HCT116 (cell line): ENCODE results near the gene GASK1A. TPM values are rescaled to one million over a fixed set of nuclear protein-coding genes. Genes with fewer than 3 reads are reported as not detected.

Source experiments
- ATAC-seq: fragments of 200-7000 bp; cut with Tn5 transposase; 2 replicates; pipeline ENCODE4 v1.9.1; 2020; ENCODE audit warnings: mild to moderate bottlenecking, moderate library complexity
- BruUV-seq: library from RNA; stranded (reverse); fragments of 400-500 nt; replicated peaks from 2 replicates; lab custom pipeline; 2021; lab: Mats Ljungman, UMichigan
- CTCF ChIA-PET: fragments of 300-600 bp; sonication (Branson Sonifier 250); formaldehyde crosslinking; loops from one replicate; lab custom pipeline; 2021; ENCODE audit warnings: antibody characterized with exemption; lab: Charles Lee
- POLR2A ChIA-PET: fragments of 300-600, 350-600 bp; sonication (Branson Sonifier 250); formaldehyde crosslinking; loops from one replicate; lab custom pipeline; 2021; ENCODE audit warnings: antibody characterized with exemption; lab: Charles Lee
- RAD21 ChIA-PET, 2 experiments: fragments of 300-600 bp; sonication (Branson Sonifier 250); formaldehyde crosslinking; loops; one replicate each; lab custom pipeline; 2023; ENCODE audit warnings: low total read pairs in 2 of 2; ENCODE audit not compliant: uncharacterized antibody in 2 of 2, unreplicated experiment in 2 of 2, low non-redundant PET in 1 of 2; lab: Charles Lee
- DNase-seq: peaks from one replicate; pipeline ENCODE4 v3.0.0-alpha.2; 2010; ENCODE audit warnings: low read depth, low spot score
- H2AFZ ChIP-seq: fragments of 200-600 bp; shearing (Covaris generic), sonication (generic); 2 replicates; pipeline ENCODE4 v1.6.1; 2017; ENCODE audit warnings: low read depth, mixed run types, mixed read lengths, antibody characterized with exemption, low read length; ENCODE audit not compliant: poor library complexity, severe bottlenecking
- H3K27ac ChIP-seq: 2 replicates; pipeline ENCODE4 v1.5.1; 2012; ENCODE audit warnings: low read depth, low read length
- H3K27me3 ChIP-seq: fragments of 200-600 bp; sonication (generic); 2 replicates; pipeline ENCODE4 v1.6.1; 2016; ENCODE audit warnings: mixed run types, low read length, mixed read lengths; ENCODE audit not compliant: insufficient read depth
- H3K36me3 ChIP-seq, 2 experiments: fragments of 200-500 bp in 1 of 2; fragments of 200-600 bp in 1 of 2; sonication (Bioruptor generic) in 1 of 2; sonication (generic) in 1 of 2; 2 replicates each; pipeline versions ENCODE4 v1.5.1 to v1.6.1; 2014 to 2016; ENCODE audit warnings: low read length in 2 of 2, inconsistent platforms in 1 of 2, mixed read lengths in 1 of 2, mixed run types in 1 of 2; ENCODE audit not compliant: insufficient read depth in 2 of 2, control insufficient read depth in 1 of 2
- H3K4me1 ChIP-seq, 2 experiments: fragments of 200-600 bp in 1 of 2; sonication (generic) in 1 of 2; 2 replicates each; pipeline versions ENCODE4 v1.5.1 to v1.6.1; 2012 to 2017; ENCODE audit warnings: low read length in 2 of 2, inconsistent platforms in 1 of 2, mild to moderate bottlenecking in 1 of 2, mixed read lengths in 1 of 2, mixed run types in 1 of 2, moderate library complexity in 1 of 2; ENCODE audit not compliant: insufficient read depth in 2 of 2, control insufficient read depth in 1 of 2
- H3K4me2 ChIP-seq: fragments of 200-600 bp; sonication (generic); 2 replicates; pipeline ENCODE4 v1.6.1; 2017; ENCODE audit warnings: mixed run types, low read length, mixed read lengths
- H3K4me3 ChIP-seq, 2 experiments: fragments of 200-600 bp in 1 of 2; sonication (generic) in 1 of 2; replicated peaks in 1 of 2; 2 replicates each; pipeline ENCODE4 v1.5.1; 2011 to 2016; ENCODE audit warnings: low read length in 2 of 2, control low read depth in 1 of 2, low read depth in 1 of 2, mild to moderate bottlenecking in 1 of 2, mixed read lengths in 1 of 2, mixed run types in 1 of 2
- H3K79me2 ChIP-seq: fragments of 200-600 bp; sonication (generic); 2 replicates; pipeline ENCODE4 v1.6.1; 2017; ENCODE audit warnings: mild to moderate bottlenecking, mixed run types, low read length, moderate library complexity, mixed read lengths; ENCODE audit not compliant: insufficient read depth
- H3K9ac ChIP-seq: fragments of 200-600 bp; sonication (generic); 2 replicates; pipeline ENCODE4 v1.6.1; 2016; ENCODE audit warnings: low read length, mixed read lengths
- H3K9me2 ChIP-seq: fragments of 200-600 bp; sonication (generic), shearing (Covaris generic); 2 replicates; pipeline ENCODE4 v1.6.1; 2017; ENCODE audit warnings: mixed run types, mild to moderate bottlenecking, moderate library complexity; ENCODE audit not compliant: insufficient read depth
- H3K9me3 ChIP-seq, 2 experiments: fragments of 200-500 bp in 1 of 2; fragments of 200-600 bp in 1 of 2; sonication (Bioruptor generic) in 1 of 2; sonication (generic) in 1 of 2; 2 replicates each; pipeline ENCODE4 v1.6.1; 2014 to 2017; ENCODE audit warnings: low read length in 2 of 2, mixed read lengths in 2 of 2, inconsistent platforms in 1 of 2, low read depth in 1 of 2, mild to moderate bottlenecking in 1 of 2, mixed run types in 1 of 2, moderate library complexity in 1 of 2; ENCODE audit not compliant: control insufficient read depth in 1 of 2, insufficient read depth in 1 of 2
- H4K20me1 ChIP-seq: fragments of 200-600 bp; sonication (generic), shearing (Covaris generic); 2 replicates; pipeline ENCODE4 v1.6.1; 2017; ENCODE audit warnings: mixed run types, mild to moderate bottlenecking, moderate library complexity; ENCODE audit not compliant: insufficient read depth
- EGR1 ChIP-seq: IDR thresholded peaks from 2 replicates; pipeline ENCODE4 v1.6.1; 2012; ENCODE audit warnings: low read depth
- JUND ChIP-seq: IDR thresholded peaks from 2 replicates; pipeline ENCODE4 v1.6.1; 2012
- SIN3A ChIP-seq: IDR thresholded peaks from 2 replicates; pipeline ENCODE4 v1.6.1; 2012; ENCODE audit warnings: low read depth
- SRF ChIP-seq: IDR thresholded peaks from 2 replicates; pipeline ENCODE4 v1.6.1; 2012; ENCODE audit warnings: low read depth
- TCF7L2 ChIP-seq: IDR thresholded peaks from 2 replicates; pipeline ENCODE4 v1.7.0; 2011; ENCODE audit warnings: borderline replicate concordance, inconsistent platforms; ENCODE audit not compliant: insufficient read depth, insufficient read length; ENCODE audit errors: extremely low read depth
- ZBTB33 ChIP-seq: IDR thresholded peaks from 2 replicates; pipeline ENCODE4 v1.6.1; 2011; ENCODE audit warnings: mild to moderate bottlenecking, low read length, moderate library complexity; ENCODE audit not compliant: insufficient replicate concordance; ENCODE audit errors: extremely low read depth
- ZNF274 ChIP-seq: fragments of 200-500 bp; sonication (Bioruptor generic); IDR thresholded peaks from 2 replicates; pipeline ENCODE4 v1.6.1; 2014; ENCODE audit warnings: mild to moderate bottlenecking, low read depth, low read length, inconsistent platforms
- intact Hi-C: fragments of 100-400 bp; cut with micrococcal nuclease; formaldehyde crosslinking; loops from 2 replicates; pipeline ENCODE4 v1.10.0; 2022
- total RNA-seq: library from RNA; stranded (reverse); gene quantifications from one replicate; pipeline ENCODE4 v1.2.1, GENCODE V29; 2021; ENCODE audit not compliant: unreplicated experiment
- TF ChIP-seq, protein P1 (sequence below): IDR thresholded peaks from 2 replicates; pipeline ENCODE4 v1.6.1; 2012
- TF ChIP-seq, protein P2 (sequence below): IDR thresholded peaks from 2 replicates; pipeline ENCODE4 v1.6.1; 2012
- TF ChIP-seq, protein P3 (sequence below), 3 experiments: fragments of 200-600 bp in 1 of 3; sonication (generic) in 1 of 3; IDR thresholded peaks in 2 of 3; conservative IDR thresholded peaks in 1 of 3; 2 replicates each; pipeline ENCODE4 v1.5.1; 2012 to 2017; ENCODE audit warnings: low read depth in 2 of 3, low read length in 2 of 3, antibody characterized with exemption in 1 of 3, borderline replicate concordance in 1 of 3, control low read depth in 1 of 3, mild to moderate bottlenecking in 1 of 3, mixed read lengths in 1 of 3, mixed run types in 1 of 3, moderate library complexity in 1 of 3; ENCODE audit not compliant: insufficient read depth in 1 of 3

Gene GASK1A
- total RNA-seq, 1 experiment from 2014 or later = 1.0 TPM

DNA sequence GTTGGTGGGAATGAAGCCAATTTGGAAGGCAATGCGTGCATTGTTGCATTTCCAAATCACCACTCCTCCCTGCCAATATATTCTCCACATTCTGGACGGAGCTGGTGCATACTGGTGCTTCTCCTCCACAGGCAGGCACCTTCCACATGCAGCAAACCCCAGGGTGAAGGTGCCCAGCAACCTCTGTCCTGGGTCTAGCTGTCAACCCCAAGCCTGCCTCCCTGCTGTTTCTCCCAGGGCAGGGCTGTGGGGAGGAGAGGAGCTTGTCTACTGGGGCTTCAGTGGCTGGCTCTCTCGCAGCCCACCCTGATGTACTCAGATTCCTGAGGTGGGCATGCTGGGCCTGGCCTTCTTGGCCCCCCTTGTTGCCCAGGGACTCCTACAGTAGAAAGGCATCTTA is 20.1 kb downstream of the GASK1A start:
- H3K4me2 ChIP-seq = no peak overlapping the region
- H2AFZ ChIP-seq = no peak overlapping the region
- TF ChIP-seq SIN3A = no peak
- TF ChIP-seq, protein P1, sequence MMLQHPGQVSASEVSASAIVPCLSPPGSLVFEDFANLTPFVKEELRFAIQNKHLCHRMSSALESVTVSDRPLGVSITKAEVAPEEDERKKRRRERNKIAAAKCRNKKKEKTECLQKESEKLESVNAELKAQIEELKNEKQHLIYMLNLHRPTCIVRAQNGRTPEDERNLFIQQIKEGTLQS = no peak
- TF ChIP-seq ZBTB33 = no peak
- TF ChIP-seq EGR1 = no peak
- TF ChIP-seq, protein P2, sequence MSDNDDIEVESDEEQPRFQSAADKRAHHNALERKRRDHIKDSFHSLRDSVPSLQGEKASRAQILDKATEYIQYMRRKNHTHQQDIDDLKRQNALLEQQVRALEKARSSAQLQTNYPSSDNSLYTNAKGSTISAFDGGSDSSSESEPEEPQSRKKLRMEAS = no peak
- TF ChIP-seq SRF = no peak
- TF ChIP-seq, protein P3, sequence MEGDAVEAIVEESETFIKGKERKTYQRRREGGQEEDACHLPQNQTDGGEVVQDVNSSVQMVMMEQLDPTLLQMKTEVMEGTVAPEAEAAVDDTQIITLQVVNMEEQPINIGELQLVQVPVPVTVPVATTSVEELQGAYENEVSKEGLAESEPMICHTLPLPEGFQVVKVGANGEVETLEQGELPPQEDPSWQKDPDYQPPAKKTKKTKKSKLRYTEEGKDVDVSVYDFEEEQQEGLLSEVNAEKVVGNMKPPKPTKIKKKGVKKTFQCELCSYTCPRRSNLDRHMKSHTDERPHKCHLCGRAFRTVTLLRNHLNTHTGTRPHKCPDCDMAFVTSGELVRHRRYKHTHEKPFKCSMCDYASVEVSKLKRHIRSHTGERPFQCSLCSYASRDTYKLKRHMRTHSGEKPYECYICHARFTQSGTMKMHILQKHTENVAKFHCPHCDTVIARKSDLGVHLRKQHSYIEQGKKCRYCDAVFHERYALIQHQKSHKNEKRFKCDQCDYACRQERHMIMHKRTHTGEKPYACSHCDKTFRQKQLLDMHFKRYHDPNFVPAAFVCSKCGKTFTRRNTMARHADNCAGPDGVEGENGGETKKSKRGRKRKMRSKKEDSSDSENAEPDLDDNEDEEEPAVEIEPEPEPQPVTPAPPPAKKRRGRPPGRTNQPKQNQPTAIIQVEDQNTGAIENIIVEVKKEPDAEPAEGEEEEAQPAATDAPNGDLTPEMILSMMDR (IDR thresholded peaks at IDR 0.05 in 2 of 3, conservative IDR thresholded peaks at IDR 0.05 in 1 of 3; ENCODE audit: borderline replicate concordance in 1 of 3, insufficient read depth in 1 of 3, low read depth in 2 of 3, low read length in 2 of 3) = no peak
- TF ChIP-seq JUND = no peak
- TF ChIP-seq TCF7L2 = no peak
- TF ChIP-seq ZNF274 = no peak
- TF ChIP-seq, all 23 proteins: peak for 0
- DNase-seq = no peak
- intact Hi-C loops = no loop called here
- no TSS peak for BruUV-seq
- ChIA-PET POLR2A (no interaction called here), CTCF (no interaction called here), RAD21 (no interaction called here)
- H3K27ac ChIP-seq = no peak overlapping the region
- no peaks in the 10 kb centered on the region for H3K36me3 ChIP-seq
- no peaks in the 10 kb centered on the region for H3K9me3 ChIP-seq
- no peak overlapping the region for H3K4me3 ChIP-seq
- H3K27me3 ChIP-seq = no peaks in the 10 kb centered on the region
- no peaks in the 10 kb centered on the region for H3K79me2 ChIP-seq
- H3K9me2 ChIP-seq = no peaks in the 10 kb centered on the region
- H4K20me1 ChIP-seq = no peaks in the 10 kb centered on the region
- ATAC-seq = no peak
- H3K4me1 ChIP-seq = peaks cover 0 to 2% of the 10 kb centered on the region in 2 experiments; a peak in 2 of 4 replicates
- no peak overlapping the region for H3K9ac ChIP-seq
